Measurements from ENCODE around the gene VAV2. TPM values are rescaled to one million over a fixed set of nuclear protein-coding genes. Genes with fewer than 3 reads are reported as not detected.

The VAV2 gene
- total RNA-seq, 3 donors from 2014 or later (not counting 1 experiment from before 2014, with no cell fraction given), result 3.9 to 5.1 (median 4.8) TPM

GRCh38 chr9:133799106-133799505 lies 193.0 kb downstream of the VAV2 start:
- no peaks in the 10 kb centered on the region for H3K36me3 Mint-ChIP-seq
- no peaks in the 10 kb centered on the region for H3K27me3 ChIP-seq (ENCODE audit: control insufficient read depth, insufficient read depth, low read length)
- no peak overlapping the region for H3K4me3 Mint-ChIP-seq
- H3K27ac ChIP-seq (ENCODE audit: low read length), result no peak overlapping the region
- H3K4me1 ChIP-seq (ENCODE audit: control insufficient read depth, insufficient read depth, low read length), result peaks cover 3% of the 10 kb centered on the region
- H3K9me3 ChIP-seq (ENCODE audit: control insufficient read depth, insufficient read depth, low read length), result no peaks in the 10 kb centered on the region
- WGBS (ENCODE audit: insufficient coverage), result 94% methylated on average over 11 of the region's 11 CpGs
- ATAC-seq (no peak), DNase-seq (no peak)
- no peaks in the 10 kb centered on the region for H3K36me3 ChIP-seq (ENCODE audit: control insufficient read depth, insufficient read depth, low read length)
- no peak overlapping the region for H3K4me3 ChIP-seq (ENCODE audit: low read length)
- intact Hi-C loops (cut with micrococcal nuclease), result no loop called here
- no peak for TF ChIP-seq CTCF (IDR thresholded peaks at IDR 0.05)
- no peak overlapping the region for H3K27ac Mint-ChIP-seq
- H3K4me1 Mint-ChIP-seq, result no peaks in the 10 kb centered on the region
- no peaks in the 10 kb centered on the region for H3K27me3 Mint-ChIP-seq (ENCODE audit: low read depth in 2 of 2)
- H3K9me3 Mint-ChIP-seq, result no peaks in the 10 kb centered on the region

- Mint-ChIP-seq H3K4me1 (peaks cover 0 to under 1% of the 10 kb centered on the region in 2 donors), H3K9me3 (no peaks in the 10 kb centered on the region), H3K27ac (no peak overlapping the region), H3K27me3 (ENCODE audit: low read depth in 2 of 2) (no peaks in the 10 kb centered on the region), H3K36me3 (no peaks in the 10 kb centered on the region), H3K4me3 (no peak overlapping the region)
- no peak for TF ChIP-seq CTCF (IDR thresholded peaks at IDR 0.05)
- no peak overlapping the region for H3K27ac ChIP-seq (ENCODE audit: low read length)
- H3K4me3 ChIP-seq (ENCODE audit: low read length), result no peak overlapping the region
- no peaks in the 10 kb centered on the region for H3K9me3 ChIP-seq (ENCODE audit: control insufficient read depth, insufficient read depth, low read length)
- WGBS (ENCODE audit: insufficient coverage), result 91% methylated on average over 9 of the region's 9 CpGs
- H3K27me3 ChIP-seq (ENCODE audit: control insufficient read depth, insufficient read depth, low read length), result no peaks in the 10 kb centered on the region
- intact Hi-C loops (cut with micrococcal nuclease), result no loop called here
- no peaks in the 10 kb centered on the region for H3K36me3 ChIP-seq (ENCODE audit: control insufficient read depth, insufficient read depth, low read length)
- H3K4me1 ChIP-seq (ENCODE audit: control insufficient read depth, insufficient read depth, low read length), result peaks cover 12% of the 10 kb centered on the region
- ATAC-seq (no peak), DNase-seq (no peak)
Measured at GRCh38 chr9:133798160-133798559, 194.0 kb downstream of the VAV2 start.

GRCh38 chr9:133797406-133798105 lies 194.6 kb downstream of the VAV2 start:
- Mint-ChIP-seq H3K9me3 (no peaks in the 10 kb centered on the region), H3K4me1 (peaks cover 0 to 5% of the 10 kb centered on the region in 2 donors), H3K36me3 (no peaks in the 10 kb centered on the region), H3K4me3 (no peak overlapping the region), H3K27ac (no peak overlapping the region), H3K27me3 (ENCODE audit: low read depth in 2 of 2) (no peaks in the 10 kb centered on the region)
- Histone ChIP-seq H3K4me3 (ENCODE audit: low read length) (no peak overlapping the region), H3K4me1 (ENCODE audit: control insufficient read depth, insufficient read depth, low read length) (peaks cover 18% of the 10 kb centered on the region), H3K36me3 (ENCODE audit: control insufficient read depth, insufficient read depth, low read length) (no peaks in the 10 kb centered on the region), H3K9me3 (ENCODE audit: control insufficient read depth, insufficient read depth, low read length) (no peaks in the 10 kb centered on the region), H3K27me3 (ENCODE audit: control insufficient read depth, insufficient read depth, low read length) (no peaks in the 10 kb centered on the region), H3K27ac (ENCODE audit: low read length) (no peak overlapping the region)
- WGBS (ENCODE audit: insufficient coverage), result 91% methylated on average over 22 of the region's 22 CpGs
- DNase-seq, result no peak
- intact Hi-C loops (cut with micrococcal nuclease), result no loop called here
- ATAC-seq, result no peak
- no peak for TF ChIP-seq CTCF (IDR thresholded peaks at IDR 0.05)

GRCh38 chr9:133796562-133796961 lies 195.6 kb downstream of the VAV2 start:
- intact Hi-C loops (cut with micrococcal nuclease), result no loop called here
- peaks cover 18% of the 10 kb centered on the region for H3K4me1 ChIP-seq (ENCODE audit: control insufficient read depth, insufficient read depth, low read length)

More at GRCh38 chr9:133796562-133796961, 195.6 kb downstream of the VAV2 start:
- 94% methylated on average over 11 of the region's 11 CpGs for WGBS (ENCODE audit: insufficient coverage)
- no peaks in the 10 kb centered on the region for H3K36me3 ChIP-seq (ENCODE audit: control insufficient read depth, insufficient read depth, low read length)
- H3K27me3 ChIP-seq (ENCODE audit: control insufficient read depth, insufficient read depth, low read length), result no peaks in the 10 kb centered on the region
- TF ChIP-seq CTCF (IDR thresholded peaks at IDR 0.05), result no peak
- no peak overlapping the region for H3K4me3 ChIP-seq (ENCODE audit: low read length)
- H3K36me3 Mint-ChIP-seq, result no peaks in the 10 kb centered on the region
- no peak for ATAC-seq
- H3K4me1 Mint-ChIP-seq, result peaks cover 0 to 13% of the 10 kb centered on the region in 2 donors
- no peak overlapping the region for H3K4me3 Mint-ChIP-seq
- no peaks in the 10 kb centered on the region for H3K27me3 Mint-ChIP-seq (ENCODE audit: low read depth in 2 of 2)
- no peak overlapping the region for H3K27ac ChIP-seq (ENCODE audit: low read length)
- no peaks in the 10 kb centered on the region for H3K9me3 Mint-ChIP-seq
- no peak overlapping the region for H3K27ac Mint-ChIP-seq
- H3K9me3 ChIP-seq (ENCODE audit: control insufficient read depth, insufficient read depth, low read length), result no peaks in the 10 kb centered on the region
- no peak for DNase-seq
